ENCODE results near the gene DERL2.

Gene DERL2

DNA sequence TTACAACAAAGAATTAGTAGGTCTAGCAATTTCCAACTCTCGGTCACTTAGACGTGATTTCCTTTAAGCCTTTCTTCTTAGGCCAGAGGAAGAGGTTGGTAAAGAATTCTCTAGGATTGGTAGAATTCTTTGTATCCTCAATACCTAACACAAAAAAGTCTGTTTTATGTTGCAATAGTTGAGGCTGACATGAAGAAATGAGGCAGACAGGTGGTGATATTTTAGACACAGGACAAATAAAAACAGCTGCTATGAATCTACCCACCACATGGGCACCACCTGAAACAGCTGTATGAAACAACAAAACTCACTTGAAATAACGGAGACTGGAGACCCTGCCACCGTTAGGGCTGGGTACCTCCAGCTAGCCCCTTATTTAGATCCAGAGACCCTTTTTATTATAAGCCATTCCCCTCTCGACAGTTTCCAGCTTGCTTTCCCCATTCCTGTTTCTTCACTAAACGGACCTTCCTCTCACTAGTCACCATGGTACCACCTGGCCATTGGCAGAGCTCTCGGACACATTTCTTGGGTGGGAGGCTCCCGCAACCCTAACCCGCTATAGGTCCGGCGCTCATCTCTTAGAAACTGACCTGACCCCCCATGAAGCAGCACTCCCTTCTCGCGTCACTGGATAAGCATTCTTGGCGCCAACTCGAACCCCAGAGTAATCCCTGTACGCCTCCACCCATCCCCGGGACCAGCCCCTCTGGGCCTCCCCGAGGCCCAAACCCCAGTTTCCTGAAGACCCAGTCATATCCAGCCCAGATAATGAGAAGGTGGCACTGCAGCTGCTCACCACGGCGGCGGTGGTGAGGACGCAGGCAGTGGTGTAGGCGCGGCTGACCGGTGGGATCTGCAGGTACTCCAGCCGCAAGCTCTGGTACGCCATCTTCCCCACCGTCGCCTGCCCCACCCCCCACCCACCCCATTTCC, at the start of gene DERL2:
TSS of gene DERL2 (minus strand) at position 909 of the 936 bp plus-strand sequence. CDS start at position 892, 17 bp downstream.
- ATAC-seq (replicated peaks) (peak; percentile 19 to 20), DNase-seq (no peak)
- H3K36me3 Mint-ChIP-seq, result peaks cover 36 to 50% of the 10 kb centered on the region in 2 donors
- H3K9me3 Mint-ChIP-seq, result no peaks in the 10 kb centered on the region
- H3K27ac Mint-ChIP-seq, result peak within 1 kb of the TSS; percentile 99
- peaks cover 18 to 35% of the 10 kb centered on the region in 2 donors for H3K4me1 Mint-ChIP-seq
- peak within 1 kb of the TSS; percentile 94 to 96 for H3K4me3 Mint-ChIP-seq
- no peaks in the 10 kb centered on the region for H3K27me3 Mint-ChIP-seq

DNA sequence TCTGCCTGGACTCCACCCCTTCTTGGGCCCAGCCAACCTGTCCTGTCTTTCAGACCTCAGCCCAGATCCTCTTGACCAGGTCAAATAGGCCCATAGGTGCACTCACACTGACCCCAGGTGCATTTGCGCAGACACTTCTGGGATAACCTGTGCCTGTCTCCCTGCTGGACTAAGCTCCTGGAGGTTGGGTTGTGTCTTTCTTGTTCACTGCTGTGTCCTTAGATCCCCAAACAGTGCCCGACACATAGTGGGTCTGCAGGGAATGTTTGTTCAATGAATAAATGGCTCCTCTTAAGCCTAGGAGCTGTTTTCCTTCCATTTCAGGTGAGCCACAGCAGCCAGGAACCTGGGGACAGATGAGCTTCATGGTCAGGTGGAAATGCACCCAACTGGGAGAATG, 49.5 kb upstream of the DERL2 start:
- Mint-ChIP-seq H3K4me3 (no peak overlapping the region), H3K4me1 (no peaks in the 10 kb centered on the region), H3K9me3 (no peaks in the 10 kb centered on the region), H3K27ac (no peak overlapping the region), H3K36me3 (peaks cover 38 to 64% of the 10 kb centered on the region in 2 donors), H3K27me3 (no peaks in the 10 kb centered on the region)
- DNase-seq (no peak), ATAC-seq (replicated peaks) (no peak)

DNA sequence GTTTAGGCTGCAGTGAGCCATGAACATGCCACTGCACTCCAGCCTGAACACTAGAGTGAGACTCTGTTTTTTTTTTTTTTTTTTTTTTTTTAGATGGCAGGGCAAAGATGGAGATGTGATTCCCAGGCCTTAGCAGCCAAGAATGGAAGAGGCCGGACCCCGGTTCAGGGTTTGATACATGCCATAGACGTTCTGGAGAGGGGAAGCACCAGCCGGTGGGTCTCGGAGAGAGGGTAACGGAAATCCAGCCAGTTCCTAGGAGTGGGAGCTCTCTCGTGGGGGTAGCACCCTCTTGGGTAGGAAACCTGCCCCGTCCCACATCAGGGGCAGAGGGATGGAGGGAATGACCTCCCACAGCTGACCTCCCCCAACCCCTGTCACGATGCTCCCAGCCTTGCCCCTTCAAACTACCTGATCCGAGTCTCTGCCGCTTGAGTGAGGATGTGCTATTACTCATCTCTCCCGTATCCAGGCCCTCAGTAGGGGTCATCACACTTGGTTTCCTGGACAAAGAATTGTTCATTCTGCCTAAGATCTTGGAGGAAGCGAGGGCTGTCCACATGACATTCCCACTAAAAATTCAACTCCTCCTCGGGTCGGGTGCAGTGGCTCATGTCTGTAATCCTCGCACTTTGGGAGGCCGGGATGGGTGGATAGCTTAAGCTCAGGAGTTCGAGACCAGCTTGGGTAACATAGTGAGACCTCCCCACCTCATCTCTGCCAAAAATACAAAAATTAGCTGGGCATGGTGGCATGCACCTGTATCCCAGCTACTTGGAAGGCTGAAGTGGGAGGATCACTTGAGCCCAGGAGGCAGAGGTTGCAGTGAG, 47.7 kb upstream of the DERL2 start:
- H3K36me3 Mint-ChIP-seq, result peaks cover 41 to 64% of the 10 kb centered on the region in 2 donors
- ATAC-seq (replicated peaks) (no peak), DNase-seq (no peak)
- no peaks in the 10 kb centered on the region for H3K27me3 Mint-ChIP-seq
- H3K27ac Mint-ChIP-seq, result no peak overlapping the region
- H3K9me3 Mint-ChIP-seq, result no peaks in the 10 kb centered on the region
- H3K4me1 Mint-ChIP-seq, result no peaks in the 10 kb centered on the region
- H3K4me3 Mint-ChIP-seq, result no peak overlapping the region

DNA sequence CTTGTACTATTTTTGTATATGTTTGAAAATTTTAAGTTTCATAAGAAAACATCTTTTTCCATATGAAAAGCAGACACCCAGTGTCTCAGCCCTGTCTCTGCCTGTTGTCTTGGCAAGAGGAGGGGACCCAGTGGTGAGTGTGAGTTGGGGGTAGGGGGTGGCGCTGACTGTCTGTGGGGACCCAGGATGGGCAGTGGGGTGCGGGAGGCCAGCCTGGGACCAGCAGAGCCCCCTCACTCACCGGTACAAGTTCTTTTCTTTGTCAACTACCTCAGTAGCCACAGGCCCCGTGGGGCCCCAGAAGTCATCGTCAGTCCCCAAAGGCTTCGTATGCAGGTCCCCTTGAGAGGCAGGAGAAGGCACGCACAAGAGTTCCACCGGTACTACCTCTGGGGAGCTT, 46.6 kb upstream of the DERL2 start:
- H3K27ac Mint-ChIP-seq, result no peak overlapping the region
- peaks cover 42 to 63% of the 10 kb centered on the region in 2 donors for H3K36me3 Mint-ChIP-seq

DNA sequence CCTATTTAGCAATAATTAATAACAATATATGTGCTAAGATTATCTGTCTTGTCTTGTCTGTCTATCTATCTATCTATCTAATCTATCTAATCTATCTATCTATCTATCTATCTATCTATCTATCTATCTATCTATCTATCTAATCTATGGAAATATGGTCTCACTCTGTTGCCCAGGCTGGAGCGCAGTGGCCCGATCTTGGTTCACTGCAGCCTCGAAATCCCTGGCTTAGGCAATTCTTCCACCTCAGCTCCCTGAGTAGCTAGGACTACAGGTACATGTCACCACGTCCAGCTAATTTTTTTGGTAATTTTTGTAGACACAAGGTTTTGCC, 45.1 kb upstream of the DERL2 start:
- Mint-ChIP-seq H3K4me3 (no peak overlapping the region), H3K27me3 (no peaks in the 10 kb centered on the region), H3K9me3 (no peaks in the 10 kb centered on the region), H3K4me1 (peaks cover 5 to 10% of the 10 kb centered on the region in 2 donors), H3K36me3 (peaks cover 38 to 58% of the 10 kb centered on the region in 2 donors), H3K27ac (no peak overlapping the region)
- ATAC-seq (replicated peaks), result no peak
- no peak for DNase-seq

More for the DNA sequence above, 46.6 kb upstream of the DERL2 start:
- no peak for DNase-seq
- H3K4me3 Mint-ChIP-seq, result no peak overlapping the region
- H3K4me1 Mint-ChIP-seq, result no peaks in the 10 kb centered on the region
- H3K27me3 Mint-ChIP-seq, result no peaks in the 10 kb centered on the region
- no peaks in the 10 kb centered on the region for H3K9me3 Mint-ChIP-seq
- no peak for ATAC-seq (replicated peaks)

DNA sequence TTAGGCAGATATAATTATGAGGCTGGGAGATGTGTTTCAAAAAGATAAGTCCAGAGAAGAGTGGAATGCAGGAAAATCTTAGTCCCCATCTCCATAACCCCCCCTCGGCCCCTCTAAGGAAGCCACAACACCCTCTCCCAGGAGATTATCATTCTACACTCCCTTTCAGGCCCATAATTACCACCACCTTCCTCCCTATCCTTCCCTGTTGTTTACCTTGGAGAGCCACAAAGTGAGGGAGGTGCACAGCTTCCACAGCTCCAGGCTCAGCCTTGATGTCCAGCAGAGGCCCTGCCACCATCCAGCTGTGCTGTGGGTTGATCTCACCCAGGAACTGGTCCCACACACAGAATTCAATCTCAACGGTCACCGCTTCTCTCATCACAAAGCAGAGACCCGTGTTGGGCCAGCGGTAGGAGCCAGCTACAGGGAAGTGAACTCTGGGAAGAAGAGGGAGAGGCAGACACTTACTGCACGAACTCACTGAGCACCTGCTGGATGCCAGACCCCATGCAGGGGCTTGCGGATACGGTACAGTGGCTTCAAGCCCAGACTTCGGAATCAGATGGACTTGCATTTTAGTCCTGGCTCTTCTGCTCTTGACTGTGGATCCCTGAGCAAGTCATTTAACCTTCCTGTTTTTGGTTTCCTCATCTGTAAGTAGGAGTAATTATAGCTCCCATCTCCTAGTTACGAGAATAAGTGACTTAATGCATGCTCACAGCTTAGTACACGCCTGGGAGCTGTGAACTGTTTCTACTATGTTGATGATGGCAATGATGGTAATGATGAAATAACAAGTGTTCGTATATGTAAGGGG, 44.5 kb upstream of the DERL2 start:
- H3K4me3 Mint-ChIP-seq, result no peak overlapping the region
- H3K9me3 Mint-ChIP-seq, result no peaks in the 10 kb centered on the region
- ATAC-seq (replicated peaks) (no peak), DNase-seq (no peak)
- H3K36me3 Mint-ChIP-seq, result peaks cover 37 to 53% of the 10 kb centered on the region in 2 donors
- no peaks in the 10 kb centered on the region for H3K27me3 Mint-ChIP-seq
- H3K27ac Mint-ChIP-seq, result no peak overlapping the region
- peaks cover 5 to 10% of the 10 kb centered on the region in 2 donors for H3K4me1 Mint-ChIP-seq

DNA sequence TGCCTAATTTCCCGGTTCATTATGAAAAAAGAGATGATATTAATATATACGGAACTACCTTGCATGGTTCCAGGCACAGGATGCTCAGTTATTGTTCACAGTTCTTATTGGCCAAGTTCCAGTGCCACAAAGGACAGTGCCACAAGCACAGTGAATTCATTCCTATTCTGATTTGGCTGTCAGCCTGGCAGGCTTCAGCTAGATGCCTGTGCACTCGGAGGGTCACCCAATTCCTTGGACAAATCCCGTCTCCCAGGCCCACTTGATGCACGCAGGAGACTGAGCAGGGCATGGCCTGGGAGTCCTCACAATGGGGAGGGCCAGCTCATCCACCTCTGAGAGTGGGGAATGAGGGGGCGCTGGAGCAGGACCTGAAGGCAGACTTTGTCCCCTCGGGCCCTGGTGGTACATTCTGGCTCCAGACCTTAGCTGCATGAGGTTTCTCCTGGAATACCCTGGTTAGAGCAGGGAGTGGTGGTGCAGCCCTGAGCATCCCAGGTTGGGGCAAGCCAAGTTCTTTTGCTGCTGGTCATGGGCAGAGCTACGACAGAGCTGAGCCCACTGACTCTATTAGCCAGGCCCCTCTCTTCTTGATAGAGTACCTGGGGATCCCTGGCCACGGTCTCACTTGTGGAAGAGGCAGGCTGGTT, 41.7 kb upstream of the DERL2 start:
- no peak overlapping the region for H3K27ac Mint-ChIP-seq
- H3K36me3 Mint-ChIP-seq, result peaks cover 31 to 58% of the 10 kb centered on the region in 2 donors
- H3K4me1 Mint-ChIP-seq, result peaks cover 5 to 10% of the 10 kb centered on the region in 2 donors
- DNase-seq (no peak), ATAC-seq (replicated peaks) (no peak)
- no peaks in the 10 kb centered on the region for H3K9me3 Mint-ChIP-seq
- no peak overlapping the region for H3K4me3 Mint-ChIP-seq
- H3K27me3 Mint-ChIP-seq, result no peaks in the 10 kb centered on the region

DNA sequence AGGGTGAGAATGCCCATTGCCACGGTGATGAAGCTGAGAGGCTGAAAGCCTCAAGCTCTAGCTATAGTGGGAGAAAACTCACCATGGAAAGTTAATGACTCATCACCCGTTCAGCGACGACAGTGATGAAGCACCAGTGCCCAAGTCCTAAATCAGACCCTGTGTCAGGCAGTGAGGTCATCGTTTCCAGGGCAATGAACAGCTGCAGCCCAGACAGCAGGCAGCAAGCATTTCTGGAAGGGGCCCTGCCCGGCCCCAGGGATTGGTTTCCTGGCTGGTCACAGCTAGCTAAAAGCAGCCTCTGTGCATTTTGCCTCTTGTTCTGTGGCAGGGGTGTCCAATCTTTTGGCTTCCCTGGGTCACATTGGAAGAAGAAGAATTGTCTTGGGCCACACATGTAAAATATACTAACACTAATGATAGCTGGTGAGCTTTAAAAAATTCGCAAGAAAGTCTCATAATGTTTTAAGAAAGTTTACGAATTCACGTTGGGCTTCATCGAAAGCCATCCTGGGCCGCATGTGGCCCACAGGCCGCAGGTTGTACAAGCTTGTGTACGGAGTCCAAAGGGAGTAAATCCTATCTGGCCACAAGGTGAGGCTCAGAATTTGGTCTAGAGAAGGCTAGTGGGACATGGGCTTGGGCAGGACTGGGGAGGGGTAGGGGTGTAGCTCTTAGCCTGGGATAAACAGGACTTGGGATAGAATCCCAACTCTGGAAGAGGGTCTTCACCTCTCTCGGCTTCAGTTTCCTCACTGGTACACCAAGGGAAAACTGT, 41.0 kb upstream of the DERL2 start:
- peaks cover 5 to 10% of the 10 kb centered on the region in 2 donors for H3K4me1 Mint-ChIP-seq
- H3K27ac Mint-ChIP-seq, result peak overlapping the region; percentile 81
- peaks cover 26 to 53% of the 10 kb centered on the region in 2 donors for H3K36me3 Mint-ChIP-seq
- DNase-seq (peak; percentile 46), ATAC-seq (replicated peaks) (peak; percentile 95 to 98)
- no peaks in the 10 kb centered on the region for H3K9me3 Mint-ChIP-seq
- H3K27me3 Mint-ChIP-seq, result no peaks in the 10 kb centered on the region
- no peak overlapping the region for H3K4me3 Mint-ChIP-seq

DNA sequence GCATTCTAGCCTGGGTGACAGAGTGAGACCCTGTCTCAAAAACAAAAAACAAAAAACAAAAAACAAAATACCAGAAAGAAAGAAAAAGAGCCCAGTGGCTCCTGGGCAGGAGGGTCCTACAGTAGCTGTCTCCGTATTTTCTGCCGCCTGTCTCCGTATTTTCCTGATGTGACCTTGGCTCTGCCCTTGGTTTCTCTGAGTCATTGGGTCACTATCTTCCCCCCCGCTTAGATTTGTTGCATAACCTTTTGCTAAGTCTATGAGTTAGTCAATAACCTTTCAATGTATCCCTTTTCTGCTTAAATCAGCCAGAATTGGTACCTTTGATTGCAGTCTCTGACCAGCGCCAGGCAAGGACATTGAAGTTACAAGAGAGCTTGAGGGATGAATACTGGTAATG, 37.3 kb upstream of the DERL2 start:
- Mint-ChIP-seq H3K4me1 (peaks cover 5 to 10% of the 10 kb centered on the region in 2 donors), H3K9me3 (no peaks in the 10 kb centered on the region), H3K27ac (no peak overlapping the region), H3K4me3 (no peak overlapping the region), H3K27me3 (no peaks in the 10 kb centered on the region), H3K36me3 (peaks cover 16 to 36% of the 10 kb centered on the region in 2 donors)
- DNase-seq (no peak), ATAC-seq (replicated peaks) (no peak)

DNA sequence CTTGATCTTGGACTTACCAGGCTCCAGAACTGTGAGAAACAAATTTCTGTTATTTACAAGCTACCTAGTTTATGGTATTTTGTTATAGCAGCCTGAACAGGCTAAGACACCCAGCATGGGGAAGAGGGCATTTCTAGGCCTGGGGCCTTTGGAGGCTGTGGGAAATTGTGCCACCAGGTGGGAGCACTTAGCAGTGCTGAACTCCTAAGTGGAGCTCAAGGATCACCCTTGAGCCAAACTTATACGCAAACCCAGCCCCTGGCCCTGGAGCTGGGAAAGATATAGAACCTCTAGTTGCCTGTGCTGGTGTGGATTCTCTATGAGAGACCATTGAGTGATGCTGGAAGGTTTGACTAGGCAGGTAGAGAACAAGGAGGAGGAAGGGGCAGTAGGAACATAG, 36.5 kb upstream of the DERL2 start:
- H3K9me3 Mint-ChIP-seq, result no peaks in the 10 kb centered on the region
- no peak for DNase-seq
- peaks cover 5 to 10% of the 10 kb centered on the region in 2 donors for H3K4me1 Mint-ChIP-seq
- no peaks in the 10 kb centered on the region for H3K27me3 Mint-ChIP-seq
- ATAC-seq (replicated peaks), result no peak
- peaks cover 22 to 42% of the 10 kb centered on the region in 2 donors for H3K36me3 Mint-ChIP-seq
- no peak overlapping the region for H3K4me3 Mint-ChIP-seq
- H3K27ac Mint-ChIP-seq, result no peak overlapping the region

DNA sequence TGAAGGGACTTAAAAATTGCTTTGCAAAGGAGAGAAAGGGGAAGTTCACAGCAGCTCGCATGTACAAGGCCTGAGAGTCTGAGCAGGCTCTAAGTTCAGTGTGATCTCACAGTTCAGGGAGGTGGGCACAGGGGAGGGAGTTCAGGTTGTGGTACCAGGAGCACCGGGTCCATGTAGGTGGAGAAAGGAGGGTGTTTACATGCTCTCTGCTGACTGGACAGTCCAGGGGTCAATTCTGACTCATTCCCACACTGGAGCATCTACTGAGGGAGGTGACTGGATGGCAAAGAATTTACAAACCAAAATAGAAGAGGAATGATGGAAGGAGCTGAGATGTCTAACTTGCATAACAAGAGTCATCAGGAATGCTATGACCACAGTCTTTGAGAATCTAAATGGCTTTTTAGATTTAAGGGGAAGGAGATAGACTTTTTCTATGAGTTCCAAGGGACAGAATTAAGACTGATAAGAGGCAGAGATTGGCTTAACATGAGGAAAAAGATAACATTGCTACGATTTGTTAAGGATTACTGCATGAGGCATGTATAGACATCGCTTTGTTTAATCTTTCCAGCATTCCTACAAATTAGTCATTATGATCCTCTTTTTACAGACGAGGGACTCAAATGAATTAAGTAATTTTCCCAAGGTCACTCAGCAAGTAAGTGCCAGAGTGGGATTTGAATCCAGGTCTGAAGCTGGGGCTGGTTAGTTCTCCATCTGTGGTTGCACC, 30.2 kb upstream of the DERL2 start:
- peaks cover 10 to 11% of the 10 kb centered on the region in 2 donors for H3K4me1 Mint-ChIP-seq
- H3K27me3 Mint-ChIP-seq, result no peaks in the 10 kb centered on the region
- no peak overlapping the region for H3K27ac Mint-ChIP-seq
- H3K4me3 Mint-ChIP-seq, result no peak overlapping the region
- no peak for ATAC-seq (replicated peaks)
- no peak for DNase-seq
- H3K36me3 Mint-ChIP-seq, result peaks cover 31 to 39% of the 10 kb centered on the region in 2 donors
- H3K9me3 Mint-ChIP-seq, result peaks cover 0 to 1% of the 10 kb centered on the region in 2 donors

DNA sequence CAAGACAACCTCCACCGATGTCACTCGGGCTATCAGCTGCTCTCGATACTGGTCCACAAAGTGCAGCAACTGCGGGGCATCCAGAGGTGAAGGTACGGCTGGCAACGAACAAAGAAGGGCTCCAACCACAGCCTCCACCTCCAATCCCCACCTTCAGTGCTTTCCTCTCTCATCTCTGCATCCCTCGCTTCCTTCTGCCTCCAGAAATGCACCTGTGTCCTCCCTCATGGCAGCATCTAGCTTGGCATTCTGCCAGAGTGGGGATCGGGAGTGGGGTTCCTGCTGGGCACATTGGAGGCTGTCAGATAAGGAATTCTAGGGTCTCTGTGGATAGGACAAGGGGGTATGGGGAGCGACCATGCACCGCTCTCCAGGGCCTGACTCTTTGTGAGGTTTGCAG, 29.0 kb upstream of the DERL2 start:
- ATAC-seq (replicated peaks), result no peak
- H3K9me3 Mint-ChIP-seq, result peaks cover 0 to 1% of the 10 kb centered on the region in 2 donors
- no peak overlapping the region for H3K27ac Mint-ChIP-seq
- no peaks in the 10 kb centered on the region for H3K27me3 Mint-ChIP-seq
- no peak for DNase-seq
- H3K4me1 Mint-ChIP-seq, result peaks cover 10 to 11% of the 10 kb centered on the region in 2 donors
- peaks cover 31% of the 10 kb centered on the region in 2 donors for H3K36me3 Mint-ChIP-seq
- H3K4me3 Mint-ChIP-seq, result no peak overlapping the region

Measured in stimulated activated naive B cell treated with anti-CD40 and anti-IgM and Interleukin-4, amounts not matched to agents 10 μg/mL and 1 μg/mL and 100 μg/mL, for 72 hours (primary cell).